Astrocyte (in vitro differentiated cells and primary cell): Measurements from ENCODE around the gene HEXIM2. TPM values are rescaled to one million over a fixed set of nuclear protein-coding genes. Genes with fewer than 3 reads are reported as not detected.

Experiments
- DNase-seq: peaks from one replicate; pipeline ENCODE4 v3.0.0-alpha.2; 2010; ENCODE audit warnings: low read depth
- FAIRE-seq: peaks from 2 replicates; lab custom pipeline; 2011; peaks lifted over from hg19 to GRCh38; lab: Jason Lieb, UNC
- H2AFZ ChIP-seq: 2 replicates; pipeline ENCODE4 v1.6.0; 2012; ENCODE audit warnings: low read depth, low read length, inconsistent platforms
- H3K27ac ChIP-seq: 2 replicates; pipeline ENCODE4 v1.5.1; 2011; ENCODE audit warnings: low read depth, low read length, inconsistent platforms
- H3K27me3 ChIP-seq: 2 replicates; pipeline ENCODE4 v1.6.0; 2011; ENCODE audit warnings: low read length, inconsistent platforms; ENCODE audit not compliant: insufficient read depth
- H3K36me3 ChIP-seq: 2 replicates; pipeline ENCODE4 v1.5.1; 2011; ENCODE audit warnings: low read length, inconsistent platforms; ENCODE audit not compliant: insufficient read depth
- H3K4me1 ChIP-seq: 2 replicates; pipeline ENCODE4 v1.5.1; 2011; ENCODE audit warnings: low read length, inconsistent platforms; ENCODE audit not compliant: insufficient read depth
- H3K4me2 ChIP-seq: 2 replicates; pipeline ENCODE4 v1.6.0; 2012; ENCODE audit warnings: low read length, inconsistent platforms
- H3K4me3 ChIP-seq: 2 replicates; pipeline ENCODE4 v1.5.1; 2011; ENCODE audit warnings: low read depth, mild to moderate bottlenecking, low read length, inconsistent platforms; ENCODE audit not compliant: insufficient read depth
- H3K79me2 ChIP-seq: 2 replicates; pipeline ENCODE4 v1.6.0; 2012; ENCODE audit warnings: mild to moderate bottlenecking, low read length, inconsistent platforms; ENCODE audit not compliant: insufficient read depth
- H3K9ac ChIP-seq: 2 replicates; pipeline ENCODE4 v1.6.0; 2012; ENCODE audit warnings: mild to moderate bottlenecking, low read length, inconsistent platforms
- H3K9me3 ChIP-seq: 2 replicates; pipeline ENCODE4 v1.5.1; 2012; ENCODE audit warnings: low read depth, mild to moderate bottlenecking, low read length, inconsistent platforms; ENCODE audit not compliant: insufficient read depth
- H4K20me1 ChIP-seq: 2 replicates; pipeline ENCODE4 v1.6.0; 2012; ENCODE audit warnings: low read length, inconsistent platforms; ENCODE audit not compliant: insufficient read depth
- H3K27ac Mint-ChIP-seq: one replicate; pipeline ENCODE4 v1.8.0; 2021; ENCODE audit warnings: mild to moderate bottlenecking, mixed read lengths; ENCODE audit not compliant: unreplicated experiment
- H3K27me3 Mint-ChIP-seq: one replicate; pipeline ENCODE4 v1.8.0; 2021; ENCODE audit warnings: low read depth, mixed read lengths; ENCODE audit not compliant: unreplicated experiment
- H3K36me3 Mint-ChIP-seq: one replicate; pipeline ENCODE4 v1.8.0; 2021; ENCODE audit warnings: low read depth, mixed read lengths; ENCODE audit not compliant: unreplicated experiment
- H3K4me1 Mint-ChIP-seq: one replicate; pipeline ENCODE4 v1.8.0; 2021; ENCODE audit warnings: low read depth, mixed read lengths; ENCODE audit not compliant: unreplicated experiment
- H3K4me3 Mint-ChIP-seq: one replicate; pipeline ENCODE4 v1.8.0; 2021; ENCODE audit warnings: mild to moderate bottlenecking, moderate library complexity, mixed read lengths; ENCODE audit not compliant: unreplicated experiment
- H3K9me3 Mint-ChIP-seq: one replicate; pipeline ENCODE4 v1.8.0; 2021; ENCODE audit warnings: mild to moderate bottlenecking, mixed read lengths; ENCODE audit not compliant: unreplicated experiment
- CTCF ChIP-seq: IDR thresholded peaks from 2 replicates; pipeline ENCODE4 v1.5.1; 2011; ENCODE audit warnings: low read depth, mild to moderate bottlenecking, inconsistent platforms, low read length, moderate library complexity; ENCODE audit not compliant: insufficient read depth
- EZH2 ChIP-seq: IDR thresholded peaks from 2 replicates; pipeline ENCODE4 v1.6.1; 2012; ENCODE audit warnings: mild to moderate bottlenecking, low read length, inconsistent platforms; ENCODE audit not compliant: insufficient read depth
- total RNA-seq: library from RNA; stranded (reverse); gene quantifications from 2 replicates; pipeline ENCODE4 v1.2.1, GENCODE V29; 2021

Gene HEXIM2
- total RNA-seq, 1 donor from 2014 or later, result 9.0 TPM

DNA sequence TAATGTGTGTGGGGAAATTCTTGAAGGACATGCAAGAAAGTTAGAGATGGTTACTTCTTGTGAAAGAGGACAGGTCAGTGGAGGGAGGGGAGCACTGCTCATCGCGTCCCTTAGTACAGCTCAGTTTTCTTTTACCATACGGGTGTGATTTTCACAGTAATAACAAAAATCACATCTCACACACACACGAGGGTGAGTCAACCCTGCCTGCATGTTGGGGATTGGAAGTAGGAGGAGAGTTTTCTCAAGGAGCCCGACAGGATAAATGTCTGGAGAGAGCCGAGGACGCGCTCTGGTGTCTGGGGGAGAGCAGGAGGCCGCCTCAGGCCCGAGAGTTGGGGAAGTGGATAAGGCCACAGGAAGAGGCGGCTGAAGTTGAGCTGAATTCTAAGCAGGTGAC is 45.8 kb upstream of the HEXIM2 start:
- no peaks in the 10 kb centered on the region for H3K9me3 ChIP-seq
- no peaks in the 10 kb centered on the region for H3K79me2 ChIP-seq
- peak overlapping the region; percentile 47 for H3K4me3 Mint-ChIP-seq
- peaks cover 8% of the 10 kb centered on the region for H3K4me1 Mint-ChIP-seq
- H3K9ac ChIP-seq, result peak overlapping the region; percentile 18
- DNase-seq (peak; percentile 44), FAIRE-seq (no peak)
- no peaks in the 10 kb centered on the region for H3K9me3 Mint-ChIP-seq
- peaks cover 13% of the 10 kb centered on the region for H3K36me3 Mint-ChIP-seq
- no peaks in the 10 kb centered on the region for H4K20me1 ChIP-seq
- H2AFZ ChIP-seq, result no peak overlapping the region
- peak overlapping the region; percentile 26 for H3K4me2 ChIP-seq
- H3K27ac Mint-ChIP-seq, result peak overlapping the region; percentile 56
- no peak overlapping the region for H3K27ac ChIP-seq
- H3K27me3 ChIP-seq, result no peaks in the 10 kb centered on the region
- peaks cover 9% of the 10 kb centered on the region for H3K4me1 ChIP-seq
- H3K27me3 Mint-ChIP-seq, result no peaks in the 10 kb centered on the region
- no peak overlapping the region for H3K4me3 ChIP-seq
- H3K36me3 ChIP-seq, result no peaks in the 10 kb centered on the region
- TF ChIP-seq EZH2 (no peak), CTCF (no peak)

- no peak for DNase-seq
- H3K4me3 Mint-ChIP-seq, result no peak overlapping the region
Measured at GRCh38 chr17:45116434-45117016, 45.1 kb upstream of the HEXIM2 start.

More at GRCh38 chr17:45116434-45117016, 45.1 kb upstream of the HEXIM2 start:
- Mint-ChIP-seq H3K27me3 (no peaks in the 10 kb centered on the region), H3K27ac (peak overlapping the region; percentile 56), H3K4me1 (peaks cover 8% of the 10 kb centered on the region), H3K9me3 (no peaks in the 10 kb centered on the region), H3K36me3 (peaks cover 12% of the 10 kb centered on the region)
- no peaks in the 10 kb centered on the region for H4K20me1 ChIP-seq
- no peak for FAIRE-seq
- H3K27me3 ChIP-seq, result no peaks in the 10 kb centered on the region
- no peak overlapping the region for H3K4me3 ChIP-seq
- TF ChIP-seq CTCF (no peak), EZH2 (no peak)
- no peaks in the 10 kb centered on the region for H3K36me3 ChIP-seq
- peak overlapping the region; percentile 26 for H3K4me2 ChIP-seq
- H3K4me1 ChIP-seq, result peaks cover 9% of the 10 kb centered on the region
- peaks cover 3% of the 10 kb centered on the region for H3K79me2 ChIP-seq
- no peak overlapping the region for H3K27ac ChIP-seq
- H2AFZ ChIP-seq, result no peak overlapping the region
- H3K9ac ChIP-seq, result peak overlapping the region; percentile 18
- no peaks in the 10 kb centered on the region for H3K9me3 ChIP-seq
